SK-N-SH (cell line): ENCODE measurements around the gene A4GALT. TPM values are rescaled to one million over a fixed set of nuclear protein-coding genes. Genes with fewer than 3 reads are reported as not detected.

Experiments used
- CTCF ChIA-PET: fragments of 300-600, 350-600 bp; formaldehyde crosslinking; extraction: SDS; loops from one replicate; lab custom pipeline; 2021; lab: Yijun Ruan, JAX
- POLR2A ChIA-PET: fragments of 350-600 bp; sonication (Branson Sonifier 250); formaldehyde crosslinking; extraction: SDS; loops from one replicate; lab custom pipeline; 2020; ENCODE audit warnings: antibody characterized with exemption, inconsistent platforms; lab: Yijun Ruan, JAX
- DNase-seq: peaks from one replicate; pipeline ENCODE4 v3.0.0; 2012
- H2AFZ ChIP-seq: fragments of 200-600 bp; sonication (generic); 2 replicates; pipeline ENCODE4 v1.8.1; 2016; ENCODE audit warnings: antibody characterized with exemption, mild to moderate bottlenecking, low read depth
- H3F3A ChIP-seq: fragments of 200-600 bp; sonication (generic); replicated peaks from 2 replicates; pipeline ENCODE3; 2016; ENCODE audit warnings: antibody characterized with exemption, mild to moderate bottlenecking; ENCODE audit not compliant: insufficient read depth
- H3K27ac ChIP-seq, 2 experiments: fragments of 200-500 bp in 1 of 2; fragments of 200-600 bp in 1 of 2; sonication (Bioruptor generic) in 1 of 2; sonication (generic), shearing (Covaris generic) in 1 of 2; 2 replicates each; pipeline versions ENCODE4 v1.5.1 to v1.6.1; 2014 to 2016; ENCODE audit warnings: low read depth in 2 of 2, inconsistent platforms in 1 of 2, low read length in 1 of 2, mild to moderate bottlenecking in 1 of 2, mixed read lengths in 1 of 2
- H3K27me3 ChIP-seq: fragments of 200-600 bp; sonication (generic), shearing (Covaris generic); 2 replicates; pipeline ENCODE4 v1.6.1; 2016; ENCODE audit warnings: mixed run types; ENCODE audit not compliant: insufficient read depth
- H3K36me3 ChIP-seq, 2 experiments: fragments of 200-500 bp in 1 of 2; fragments of 200-600 bp in 1 of 2; sonication (Bioruptor generic) in 1 of 2; sonication (generic) in 1 of 2; replicated peaks in 1 of 2; 2 replicates each; pipeline versions ENCODE3 to v1.5.1; 2014 to 2016; ENCODE audit warnings: low read length in 1 of 2, mild to moderate bottlenecking in 1 of 2; ENCODE audit not compliant: insufficient read depth in 2 of 2, control insufficient read depth in 1 of 2
- H3K4me1 ChIP-seq, 2 experiments: fragments of 200-500 bp in 1 of 2; fragments of 200-600 bp in 1 of 2; sonication (Bioruptor generic) in 1 of 2; sonication (generic), shearing (Covaris generic) in 1 of 2; 2 replicates each; pipeline versions ENCODE4 v1.5.1 to v1.6.1; 2014 to 2016; ENCODE audit warnings: low read depth in 1 of 2, low read length in 1 of 2, mixed run types in 1 of 2; ENCODE audit not compliant: insufficient read depth in 2 of 2, control insufficient read depth in 1 of 2
- H3K4me2 ChIP-seq: fragments of 200-600 bp; sonication (generic), shearing (Covaris generic); 2 replicates; pipeline ENCODE4 v1.6.1; 2017; ENCODE audit warnings: mixed run types
- H3K4me3 ChIP-seq, 2 experiments: fragments of 200-500 bp in 1 of 2; fragments of 200-600 bp in 1 of 2; sonication (Bioruptor generic) in 1 of 2; sonication (generic), shearing (Covaris generic) in 1 of 2; 2 replicates each; pipeline versions ENCODE4 v1.5.1 to v1.8.1; 2014 to 2016; ENCODE audit warnings: low read depth in 2 of 2, inconsistent platforms in 1 of 2, low read length in 1 of 2, mild to moderate bottlenecking in 1 of 2, mixed read lengths in 1 of 2, moderate library complexity in 1 of 2
- H3K79me2 ChIP-seq: fragments of 200-600 bp; sonication (generic); 2 replicates; pipeline ENCODE4 v1.8.1; 2017; ENCODE audit warnings: mild to moderate bottlenecking; ENCODE audit not compliant: insufficient read depth
- H3K9ac ChIP-seq: fragments of 200-600 bp; sonication (generic); 2 replicates; pipeline ENCODE4 v1.6.1; 2017; ENCODE audit warnings: mixed run types
- H3K9me2 ChIP-seq: fragments of 200-600 bp; sonication (generic); 2 replicates; pipeline ENCODE4 v1.6.1; 2017; ENCODE audit warnings: mixed run types
- H3K9me3 ChIP-seq: fragments of 200-600 bp; sonication (generic); 2 replicates; pipeline ENCODE4 v1.6.1; 2017; ENCODE audit warnings: mixed run types, mild to moderate bottlenecking, moderate library complexity
- H4K20me1 ChIP-seq: fragments of 200-600 bp; sonication (generic); 2 replicates; pipeline ENCODE4 v1.6.1; 2017; ENCODE audit warnings: mild to moderate bottlenecking, mixed run types; ENCODE audit not compliant: insufficient read depth
- CHD2 ChIP-seq: fragments of 150-350 bp; IDR thresholded peaks from 2 replicates; pipeline ENCODE4 v1.6.1; 2018; ENCODE audit warnings: low read length; ENCODE audit not compliant: partially characterized antibody
- CTCF ChIP-seq: fragments of 200-600 bp; sonication (generic); IDR thresholded peaks from 2 replicates; pipeline ENCODE4 v1.6.1; 2017; ENCODE audit warnings: antibody characterized with exemption, mild to moderate bottlenecking, moderate library complexity
- EP300 ChIP-seq, 2 experiments: IDR thresholded peaks; 2 replicates each; pipeline versions ENCODE4 v1.4.0 to v1.6.1; 2012; ENCODE audit warnings: borderline replicate concordance in 1 of 2, low read depth in 1 of 2, low read length in 1 of 2
- FOSL2 ChIP-seq: IDR thresholded peaks from 2 replicates; pipeline ENCODE4 v1.4.0; 2012; ENCODE audit warnings: low read depth, mild to moderate bottlenecking, moderate library complexity, borderline replicate concordance
- FOXJ3 ChIP-seq: sonication (generic); formaldehyde crosslinking; IDR thresholded peaks from 2 replicates; pipeline ENCODE4 v1.5.1; 2020; ENCODE audit warnings: mild to moderate bottlenecking, missing genetic modification reagents
- FOXM1 ChIP-seq: IDR thresholded peaks from 2 replicates; pipeline ENCODE4 v1.4.0; 2012; ENCODE audit warnings: low read depth, mild to moderate bottlenecking
- GABPA ChIP-seq: IDR thresholded peaks from 2 replicates; pipeline ENCODE4 v1.4.0; 2012; ENCODE audit warnings: low read depth, mild to moderate bottlenecking
- GATA2 ChIP-seq: sonication (generic); formaldehyde crosslinking; IDR thresholded peaks from 2 replicates; pipeline ENCODE4 v1.5.0; 2020; ENCODE audit warnings: mild to moderate bottlenecking, missing genetic modification reagents
- MAX ChIP-seq: IDR thresholded peaks from 2 replicates; pipeline ENCODE4 v1.4.0; 2012; ENCODE audit warnings: low read depth
- MXI1 ChIP-seq: IDR thresholded peaks from 2 replicates; pipeline ENCODE4 v1.6.1; 2012; ENCODE audit warnings: mild to moderate bottlenecking, low read depth, low read length, improper control_type of control experiment
- NFIC ChIP-seq: IDR thresholded peaks from 2 replicates; pipeline ENCODE4 v1.4.0; 2012; ENCODE audit warnings: borderline replicate concordance
- NRF1 ChIP-seq: IDR thresholded peaks from 2 replicates; pipeline ENCODE4 v1.6.1; 2012; ENCODE audit warnings: low read depth, mild to moderate bottlenecking, low read length
- PBX3 ChIP-seq: IDR thresholded peaks from 2 replicates; pipeline ENCODE4; 2012
- RAD21 ChIP-seq: IDR thresholded peaks from 2 replicates; pipeline ENCODE4 v1.6.1; 2012; ENCODE audit warnings: mild to moderate bottlenecking, low read length
- RFX5 ChIP-seq: IDR thresholded peaks from 2 replicates; pipeline ENCODE4 v1.6.1; 2012; ENCODE audit warnings: mild to moderate bottlenecking, improper control_type of control experiment, low read length
- RXRA ChIP-seq: IDR thresholded peaks from 2 replicates; pipeline ENCODE4 v1.4.0; 2012; ENCODE audit warnings: low read depth, mild to moderate bottlenecking, borderline replicate concordance
- USF1 ChIP-seq: IDR thresholded peaks from 2 replicates; pipeline ENCODE4 v1.4.0; 2012; ENCODE audit warnings: low read depth, borderline replicate concordance
- USF2 ChIP-seq: fragments of 150-350 bp; IDR thresholded peaks from 2 replicates; pipeline ENCODE4 v1.6.1; 2017; ENCODE audit warnings: antibody characterized with exemption, low read length, low read depth, borderline replicate concordance
- YY1 ChIP-seq: IDR thresholded peaks from 2 replicates; pipeline ENCODE4 v1.4.0; 2012; ENCODE audit warnings: low read depth, mild to moderate bottlenecking
- WGBS: methylation state at CpG from one replicate; pipeline ENCODE4 v1.1.6; 2017; ENCODE audit warnings: low lambda C conversion rate; 5-methylcytosine and 5-hydroxymethylcytosine counted together
- polyA plus RNA-seq, 3 experiments: library from polyadenylated mRNA; depleted of rRNA; stranded (reverse); fragments of >200 nt; gene quantifications; 2 replicates each; pipeline ENCODE4 v1.2.3, GENCODE V29; 2012

Gene A4GALT
- polyA plus RNA-seq, 1 of the 3 experiments (the other 2 are of a cell fraction): 9.5 TPM

GRCh38 chr22:42685941-42686653, 34.6 kb downstream of the A4GALT start:
- H3K4me2 ChIP-seq: no peak overlapping the region
- H3K36me3 ChIP-seq: no peaks in the 10 kb centered on the region
- H3F3A ChIP-seq: no peaks in the 10 kb centered on the region
- no peak overlapping the region for H3K4me3 ChIP-seq
- H4K20me1 ChIP-seq: no peaks in the 10 kb centered on the region
- DNase-seq: peak; percentile 45
- H3K4me1 ChIP-seq: peaks cover 4 to 26% of the 10 kb centered on the region in 2 experiments; a peak in 2 of 4 replicates
- CTCF ChIA-PET: interaction anchor here (0.6 kb wide), 1 partner anchor 396 kb away, joined by 3 read pairs; no protein-coding TSS in a partner anchor
- H2AFZ ChIP-seq: no peak overlapping the region
- POLR2A ChIA-PET: interaction anchor here (1.0 kb wide), 1 partner anchor 71 kb away, joined by 4 read pairs; no protein-coding TSS in a partner anchor
- TF ChIP-seq GATA2 (no peak), RFX5 (no peak), NRF1 (no peak), USF1 (no peak), RAD21 (no peak), CTCF (no peak), USF2 (no peak), FOXM1 (no peak), MAX (no peak), FOSL2 (no peak), EP300 (IDR thresholded peaks at IDR 0.05; ENCODE audit: borderline replicate concordance in 1 of 2, low read depth in 1 of 2, low read length in 1 of 2) (no peak), RXRA (no peak), FOXJ3 (CRISPR knock-in tag) (no peak), NFIC (no peak), MXI1 (no peak), CHD2 (no peak), GABPA (no peak), PBX3 (no peak), YY1 (no peak)
- no peaks in the 10 kb centered on the region for H3K9me3 ChIP-seq
- H3K27me3 ChIP-seq: no peaks in the 10 kb centered on the region
- no peaks in the 10 kb centered on the region for H3K9me2 ChIP-seq
- no peak overlapping the region for H3K27ac ChIP-seq
- no CpG with 5 or more reads among the region's 5 CpGs for WGBS
- no peak overlapping the region for H3K9ac ChIP-seq
- H3K79me2 ChIP-seq: no peaks in the 10 kb centered on the region
